HepG2 (cell line): ENCODE results near the gene LUZP1. TPM values are rescaled to one million over a fixed set of nuclear protein-coding genes. Genes with fewer than 3 reads are reported as not detected.

Source experiments
- CENPT ChIP-seq: sonication (generic); formaldehyde crosslinking; IDR thresholded peaks from 2 replicates; pipeline ENCODE4 v1.8.0; 2022; ENCODE audit warnings: low read depth, mild to moderate bottlenecking, moderate library complexity, missing genetic modification reagents
- EEA1 ChIP-seq: sonication (generic); formaldehyde crosslinking; IDR thresholded peaks from 2 replicates; pipeline ENCODE4 v1.5.1; 2020; ENCODE audit warnings: mild to moderate bottlenecking, missing genetic modification reagents, borderline replicate concordance
- ELF3 ChIP-seq: IDR thresholded peaks from 2 replicates; pipeline ENCODE4 v1.6.1; 2016; ENCODE audit warnings: missing genetic modification reagents, missing compliant biosample characterization
- HES4 ChIP-seq: sonication (generic); formaldehyde crosslinking; IDR thresholded peaks from 2 replicates; pipeline ENCODE4 v1.9.0; 2021; ENCODE audit warnings: mild to moderate bottlenecking, missing genetic modification reagents, borderline replicate concordance
- HNRNPLL ChIP-seq: fragments of 200-400 bp; formaldehyde crosslinking; IDR thresholded peaks from 2 replicates; pipeline ENCODE4 v1.6.1; 2017; ENCODE audit warnings: mild to moderate bottlenecking, low read depth, low read length; ENCODE audit not compliant: poor library complexity, severe bottlenecking
- KDM2A ChIP-seq: sonication (generic); formaldehyde crosslinking; IDR thresholded peaks from 2 replicates; pipeline ENCODE4 v1.4.0; 2020; ENCODE audit warnings: low read depth, missing genetic modification reagents, borderline replicate concordance
- NFYC ChIP-seq: IDR thresholded peaks from 2 replicates; pipeline ENCODE4 v1.6.1; 2016; ENCODE audit warnings: missing genetic modification reagents, missing compliant biosample characterization
- PHB2 ChIP-seq: fragments of 450-650 bp; IDR thresholded peaks from 2 replicates; pipeline ENCODE4 v1.6.1; 2018; ENCODE audit not compliant: partially characterized antibody
- PHF8 ChIP-seq: sonication (generic); formaldehyde crosslinking; IDR thresholded peaks from 2 replicates; pipeline ENCODE4 v1.5.0; 2020; ENCODE audit warnings: missing genetic modification reagents
- TGIF2 ChIP-seq: IDR thresholded peaks from 2 replicates; pipeline ENCODE4 v1.6.1; 2016; ENCODE audit warnings: control low read depth, missing compliant biosample characterization
- ZBTB7A ChIP-seq: sonication (generic); formaldehyde crosslinking; IDR thresholded peaks from 2 replicates; pipeline ENCODE4 v1.8.0; 2022; ENCODE audit warnings: mild to moderate bottlenecking, missing genetic modification reagents
- ZNF331 ChIP-seq: sonication (generic); formaldehyde crosslinking; IDR thresholded peaks from 2 replicates; pipeline ENCODE4 v1.4.0; 2020; ENCODE audit warnings: missing genetic modification reagents
- ZNF430 ChIP-seq: sonication (generic); formaldehyde crosslinking; IDR thresholded peaks from 2 replicates; pipeline ENCODE4 v1.9.0; 2021; ENCODE audit warnings: mild to moderate bottlenecking, missing genetic modification reagents
- ZNF44 ChIP-seq: sonication (generic); formaldehyde crosslinking; IDR thresholded peaks from 2 replicates; pipeline ENCODE4 v1.5.1; 2020; ENCODE audit warnings: mild to moderate bottlenecking, missing genetic modification reagents
- ZNF570 ChIP-seq: sonication (generic); formaldehyde crosslinking; IDR thresholded peaks from 2 replicates; pipeline ENCODE4 v1.4.0; 2020; ENCODE audit warnings: mild to moderate bottlenecking, missing genetic modification reagents, borderline replicate concordance
- polyA plus RNA-seq, 8 experiments: library from polyadenylated mRNA; depleted of rRNA in 3 of 8; stranded (reverse) in 7 of 8; unstranded in 1 of 8; fragments of >200 nt; fragmentation: Illumina TruSeq in 4 of 8; extraction: Trizol in 4 of 8; gene quantifications; 2 replicates each; pipeline versions ENCODE4 v1.2.1 to v1.2.3, GENCODE V29; 2011 to 2016; ENCODE audit warnings: low read depth in 4 of 8, missing spikeins in 1 of 8, mixed read lengths in 1 of 8; ENCODE audit not compliant: insufficient read depth in 1 of 8
- total RNA-seq, 5 experiments: library from RNA; depleted of rRNA; stranded (reverse); fragments of >200 nt; fragmentation: Illumina TruSeq; extraction: Trizol; gene quantifications; 2 replicates each; pipeline ENCODE4 v1.2.3, GENCODE V29; 2016; ENCODE audit warnings: low read depth in 1 of 5
- TF ChIP-seq, protein P1 (sequence below), 2 experiments: fragments of 450-650 bp in 1 of 2; sonication (generic) in 1 of 2; formaldehyde crosslinking; IDR thresholded peaks; 2 replicates each; pipeline versions ENCODE4 v1.5.0 to v1.8.0; 2020 to 2022; ENCODE audit warnings: mild to moderate bottlenecking in 1 of 2, missing genetic modification reagents in 1 of 2
- TF ChIP-seq, protein P2 (sequence below): sonication (generic); formaldehyde crosslinking; IDR thresholded peaks from 2 replicates; pipeline ENCODE4 v1.4.0; 2020; ENCODE audit warnings: mild to moderate bottlenecking, missing genetic modification reagents
- TF ChIP-seq, protein P3 (sequence below): IDR thresholded peaks from 2 replicates; pipeline ENCODE4 v1.6.1; 2012; ENCODE audit warnings: inconsistent platforms
- TF ChIP-seq, protein P4 (sequence below): IDR thresholded peaks from 2 replicates; pipeline ENCODE4 v1.6.1; 2016; ENCODE audit warnings: mild to moderate bottlenecking, missing biosample characterization, missing genetic modification reagents
- TF ChIP-seq, protein P5 (sequence below): sonication (generic); formaldehyde crosslinking; IDR thresholded peaks from 2 replicates; pipeline ENCODE4 v1.5.1; 2020; ENCODE audit warnings: missing genetic modification reagents, mild to moderate bottlenecking, borderline replicate concordance

The LUZP1 gene
- total and polyA plus RNA-seq, 2 of the 13 experiments (the other 11 are each of a cell fraction or from before 2014, with no cell fraction given) = 6.9 to 12.7 TPM

DNA sequence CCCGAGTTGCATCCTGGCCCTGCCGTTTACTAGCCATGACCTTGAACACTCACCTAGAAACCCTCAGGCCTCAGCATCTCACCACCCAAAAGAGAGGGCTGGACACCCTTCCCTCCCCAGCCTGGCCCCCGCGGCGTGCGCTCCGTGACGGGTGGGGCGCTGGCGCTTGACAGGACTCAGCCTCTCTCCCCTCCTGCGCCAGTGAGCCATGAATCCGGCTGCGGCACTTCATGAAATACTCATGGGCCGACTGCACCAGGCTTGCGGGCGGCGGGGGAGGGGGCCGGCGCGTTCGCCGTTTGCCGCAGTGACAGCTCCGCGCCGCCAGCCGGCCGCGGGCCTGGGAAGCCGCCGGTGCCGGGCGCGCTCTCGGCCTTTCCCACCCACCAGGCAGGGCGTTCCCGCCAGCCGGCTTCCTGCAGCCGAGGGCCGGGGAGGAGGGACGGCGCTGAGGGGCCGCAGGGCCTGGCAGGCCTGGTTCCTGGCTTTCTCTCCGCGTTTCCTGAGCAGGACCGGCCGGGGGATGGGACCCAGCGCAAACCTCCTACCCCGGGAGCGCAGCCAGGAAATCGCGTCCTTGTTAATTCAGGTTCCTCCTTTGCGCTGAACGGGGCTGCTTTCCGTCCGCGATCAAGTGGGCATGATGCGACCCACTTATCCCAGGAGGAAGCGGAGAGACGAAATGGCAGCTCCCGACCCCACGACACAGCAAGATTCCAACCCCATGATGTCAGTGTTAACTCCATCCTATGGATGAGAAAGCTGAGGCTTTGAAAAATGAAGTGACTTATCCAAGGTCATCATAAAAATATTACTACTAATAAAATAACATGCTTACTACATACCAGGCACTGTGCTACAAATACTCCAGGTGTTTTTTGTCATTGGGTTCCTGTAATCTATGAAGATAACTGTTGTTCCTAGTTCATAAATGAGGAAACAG, 9.1 kb upstream of the LUZP1 start (continued):
- TF ChIP-seq, protein P1, sequence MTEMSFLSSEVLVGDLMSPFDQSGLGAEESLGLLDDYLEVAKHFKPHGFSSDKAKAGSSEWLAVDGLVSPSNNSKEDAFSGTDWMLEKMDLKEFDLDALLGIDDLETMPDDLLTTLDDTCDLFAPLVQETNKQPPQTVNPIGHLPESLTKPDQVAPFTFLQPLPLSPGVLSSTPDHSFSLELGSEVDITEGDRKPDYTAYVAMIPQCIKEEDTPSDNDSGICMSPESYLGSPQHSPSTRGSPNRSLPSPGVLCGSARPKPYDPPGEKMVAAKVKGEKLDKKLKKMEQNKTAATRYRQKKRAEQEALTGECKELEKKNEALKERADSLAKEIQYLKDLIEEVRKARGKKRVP (CRISPR knock-in tag; IDR thresholded peaks at IDR 0.05) = peak in 1 of 2 experiments; percentile 40; a peak in 1 of 4 replicates
- TF ChIP-seq, protein P2, sequence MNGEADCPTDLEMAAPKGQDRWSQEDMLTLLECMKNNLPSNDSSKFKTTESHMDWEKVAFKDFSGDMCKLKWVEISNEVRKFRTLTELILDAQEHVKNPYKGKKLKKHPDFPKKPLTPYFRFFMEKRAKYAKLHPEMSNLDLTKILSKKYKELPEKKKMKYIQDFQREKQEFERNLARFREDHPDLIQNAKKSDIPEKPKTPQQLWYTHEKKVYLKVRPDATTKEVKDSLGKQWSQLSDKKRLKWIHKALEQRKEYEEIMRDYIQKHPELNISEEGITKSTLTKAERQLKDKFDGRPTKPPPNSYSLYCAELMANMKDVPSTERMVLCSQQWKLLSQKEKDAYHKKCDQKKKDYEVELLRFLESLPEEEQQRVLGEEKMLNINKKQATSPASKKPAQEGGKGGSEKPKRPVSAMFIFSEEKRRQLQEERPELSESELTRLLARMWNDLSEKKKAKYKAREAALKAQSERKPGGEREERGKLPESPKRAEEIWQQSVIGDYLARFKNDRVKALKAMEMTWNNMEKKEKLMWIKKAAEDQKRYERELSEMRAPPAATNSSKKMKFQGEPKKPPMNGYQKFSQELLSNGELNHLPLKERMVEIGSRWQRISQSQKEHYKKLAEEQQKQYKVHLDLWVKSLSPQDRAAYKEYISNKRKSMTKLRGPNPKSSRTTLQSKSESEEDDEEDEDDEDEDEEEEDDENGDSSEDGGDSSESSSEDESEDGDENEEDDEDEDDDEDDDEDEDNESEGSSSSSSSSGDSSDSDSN (CRISPR knock-in tag) = peak; percentile 98
- TF ChIP-seq, protein P3, sequence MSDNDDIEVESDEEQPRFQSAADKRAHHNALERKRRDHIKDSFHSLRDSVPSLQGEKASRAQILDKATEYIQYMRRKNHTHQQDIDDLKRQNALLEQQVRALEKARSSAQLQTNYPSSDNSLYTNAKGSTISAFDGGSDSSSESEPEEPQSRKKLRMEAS = peak; percentile 61
- TF ChIP-seq ZNF44 (CRISPR knock-in tag) (0 out of 2 replicates have a peak, but pooled peaks have one; percentile 58), ZNF570 (no peak), KDM2A (CRISPR knock-in tag) (0 out of 2 replicates have a peak, but pooled peaks have one; percentile 39), ZNF430 (CRISPR knock-in tag) (no peak; the same call in 1 of the 2 replicates), EEA1 (CRISPR knock-in tag) (peak; percentile 69; the same call in 1 of the 2 replicates), NFYC (CRISPR knock-in tag) (no peak), PHF8 (CRISPR knock-in tag) (no peak), ZNF331 (CRISPR knock-in tag) (no peak), PHB2 (no peak), HES4 (0 out of 2 replicates have a peak, but pooled peaks have one; percentile 81), HNRNPLL (peak; percentile 72), CENPT (no peak), ELF3 (CRISPR knock-in tag) (no peak; the same call in 1 of the 2 replicates), ZBTB7A (CRISPR knock-in tag) (peak; percentile 56; the same call in 1 of the 2 replicates), TGIF2 (CRISPR knock-in tag) (no peak)
- TF ChIP-seq, protein P4, sequence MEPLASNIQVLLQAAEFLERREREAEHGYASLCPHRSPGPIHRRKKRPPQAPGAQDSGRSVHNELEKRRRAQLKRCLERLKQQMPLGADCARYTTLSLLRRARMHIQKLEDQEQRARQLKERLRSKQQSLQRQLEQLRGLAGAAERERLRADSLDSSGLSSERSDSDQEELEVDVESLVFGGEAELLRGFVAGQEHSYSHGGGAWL = peak; percentile 49; the same call in 1 of the 2 replicates
- TF ChIP-seq, protein P5, sequence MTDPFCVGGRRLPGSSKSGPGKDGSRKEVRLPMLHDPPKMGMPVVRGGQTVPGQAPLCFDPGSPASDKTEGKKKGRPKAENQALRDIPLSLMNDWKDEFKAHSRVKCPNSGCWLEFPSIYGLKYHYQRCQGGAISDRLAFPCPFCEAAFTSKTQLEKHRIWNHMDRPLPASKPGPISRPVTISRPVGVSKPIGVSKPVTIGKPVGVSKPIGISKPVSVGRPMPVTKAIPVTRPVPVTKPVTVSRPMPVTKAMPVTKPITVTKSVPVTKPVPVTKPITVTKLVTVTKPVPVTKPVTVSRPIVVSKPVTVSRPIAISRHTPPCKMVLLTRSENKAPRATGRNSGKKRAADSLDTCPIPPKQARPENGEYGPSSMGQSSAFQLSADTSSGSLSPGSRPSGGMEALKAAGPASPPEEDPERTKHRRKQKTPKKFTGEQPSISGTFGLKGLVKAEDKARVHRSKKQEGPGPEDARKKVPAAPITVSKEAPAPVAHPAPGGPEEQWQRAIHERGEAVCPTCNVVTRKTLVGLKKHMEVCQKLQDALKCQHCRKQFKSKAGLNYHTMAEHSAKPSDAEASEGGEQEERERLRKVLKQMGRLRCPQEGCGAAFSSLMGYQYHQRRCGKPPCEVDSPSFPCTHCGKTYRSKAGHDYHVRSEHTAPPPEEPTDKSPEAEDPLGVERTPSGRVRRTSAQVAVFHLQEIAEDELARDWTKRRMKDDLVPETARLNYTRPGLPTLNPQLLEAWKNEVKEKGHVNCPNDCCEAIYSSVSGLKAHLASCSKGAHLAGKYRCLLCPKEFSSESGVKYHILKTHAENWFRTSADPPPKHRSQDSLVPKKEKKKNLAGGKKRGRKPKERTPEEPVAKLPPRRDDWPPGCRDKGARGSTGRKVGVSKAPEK = peak; percentile 24; the same call in 1 of the 2 replicates
